GM12864 (cell line): ENCODE measurements around the gene STUB1.

Source experiments
- DNase-seq: peaks from one replicate; pipeline ENCODE4 v3.0.0-alpha.2; 2011; ENCODE audit warnings: low read depth
- H3K4me3 ChIP-seq: 2 replicates; pipeline ENCODE4 v1.5.1; 2011; ENCODE audit warnings: mild to moderate bottlenecking, low read depth, low read length, control low read depth
- CTCF ChIP-seq: IDR thresholded peaks from 2 replicates; pipeline ENCODE4 v1.5.1; 2011; ENCODE audit warnings: low read depth, mild to moderate bottlenecking, moderate library complexity, low read length, control low read depth, inconsistent platforms; ENCODE audit errors: missing control alignments

Gene STUB1

DNA sequence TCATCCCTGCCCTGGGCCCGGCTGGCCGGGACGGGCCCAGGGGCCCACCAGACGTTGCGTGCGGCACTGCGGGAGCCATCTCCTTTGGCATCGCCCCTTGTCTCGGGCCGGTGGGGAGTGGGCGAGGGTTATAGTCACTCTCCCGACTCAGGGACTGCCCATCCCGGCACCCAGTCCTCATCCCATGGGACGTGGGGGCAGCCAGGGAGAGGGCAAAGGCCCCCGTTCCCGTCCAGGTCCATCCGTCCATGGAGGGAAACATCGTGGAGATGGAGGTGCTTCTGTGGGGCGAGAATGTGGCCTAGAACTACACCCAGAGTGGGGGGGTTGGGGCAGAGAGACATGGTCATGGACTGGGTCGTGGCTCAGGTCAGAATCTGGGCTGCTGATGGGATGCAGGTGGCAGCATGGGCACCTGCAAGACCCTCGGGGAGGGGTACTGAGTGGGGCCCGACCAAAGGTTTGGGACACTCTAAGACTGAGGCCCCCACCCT is 33.5 kb upstream of the STUB1 start:
- TF ChIP-seq CTCF = no peak
- no peak overlapping the region for H3K4me3 ChIP-seq
- DNase-seq = no peak

- no peak for DNase-seq
- TF ChIP-seq CTCF = no peak
- H3K4me3 ChIP-seq = peak overlapping the region; percentile 86
Measured at GRCh38 chr16:647173-647902, 32.9 kb upstream of the STUB1 start.

DNA sequence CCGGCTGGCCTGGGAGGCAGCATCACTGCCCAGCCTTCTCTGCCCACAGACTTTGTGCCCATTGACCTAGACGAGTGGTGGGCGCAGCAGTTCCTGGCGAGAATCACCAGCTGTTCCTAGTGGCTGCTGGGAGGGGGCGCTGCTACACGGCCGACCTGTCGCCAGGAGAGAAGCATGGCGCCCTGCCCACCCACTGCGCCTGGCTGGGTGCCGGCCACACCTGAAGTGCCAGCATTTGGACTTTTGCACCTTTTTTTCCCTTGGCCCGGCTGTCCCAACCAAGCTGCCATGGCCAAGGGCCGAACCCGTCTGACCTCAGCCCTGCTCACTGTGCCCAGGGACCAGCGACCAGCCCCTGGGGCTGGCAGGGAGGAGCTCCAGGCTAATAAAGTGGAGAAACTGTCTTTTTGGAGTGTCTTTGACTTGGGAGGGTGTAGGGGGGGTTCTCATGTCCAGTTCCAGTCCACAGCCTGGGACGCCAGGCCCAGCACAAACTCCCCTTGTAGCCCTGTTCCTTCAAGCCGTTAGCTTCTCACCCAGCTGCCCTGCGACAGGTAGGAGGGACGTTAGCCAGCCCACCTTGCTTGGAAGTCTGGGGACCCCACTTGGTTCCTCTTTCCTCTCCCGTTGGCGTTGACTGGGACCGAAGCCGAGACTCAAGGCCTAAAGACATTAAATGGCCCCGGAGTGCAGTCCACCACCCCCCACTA is 32.0 kb upstream of the STUB1 start:
- peak overlapping the region; percentile 86 for H3K4me3 ChIP-seq
- peak; percentile 75 for TF ChIP-seq CTCF
- no peak for DNase-seq

DNA sequence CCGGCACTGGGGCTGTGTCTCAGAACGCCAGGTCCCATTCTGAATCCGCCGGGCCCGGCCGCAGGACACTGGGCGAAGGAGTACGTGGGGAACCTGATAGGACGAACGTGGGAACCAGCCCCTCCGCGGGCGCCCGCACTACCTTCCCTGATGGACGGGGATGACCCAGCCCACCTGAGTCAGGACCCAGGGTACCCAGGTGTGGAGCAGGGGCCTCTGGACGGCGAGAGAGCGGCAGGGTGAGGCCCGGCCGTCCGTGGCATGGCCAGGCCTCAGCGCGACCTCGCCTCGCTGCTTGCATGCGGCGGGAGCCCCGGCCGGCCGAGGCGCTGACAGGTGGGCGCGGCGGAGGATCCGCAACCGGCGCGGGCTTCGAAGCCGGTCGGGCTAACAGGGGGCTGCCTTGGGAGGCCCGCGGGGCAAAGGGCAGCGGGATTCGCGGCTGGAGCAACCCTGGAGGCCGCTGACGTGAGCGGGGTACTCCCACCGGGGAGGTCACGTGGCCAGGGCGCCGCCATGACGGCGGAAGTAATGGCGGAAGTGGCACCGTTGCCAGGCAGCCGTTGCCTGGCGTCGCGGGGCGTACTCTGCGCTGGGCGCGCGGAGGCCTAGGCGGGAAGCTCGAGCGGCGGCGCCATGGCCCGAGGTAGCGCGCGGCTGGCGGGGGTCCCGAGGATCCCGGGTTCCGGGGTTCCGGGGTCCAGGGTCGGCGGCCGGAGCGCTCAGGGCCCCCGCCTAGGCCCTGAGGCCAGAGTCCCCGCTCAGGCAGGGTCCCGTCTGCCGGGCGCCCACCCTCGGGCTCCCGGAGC is 31.2 kb upstream of the STUB1 start, which contains the start of gene WDR90:
Gene WDR90 (plus strand): TSS at position 585 of the 809 bp plus-strand sequence. CDS start 52 bp downstream, at position 637.
- peak within 1 kb of the TSS; percentile 86 for H3K4me3 ChIP-seq
- peak; percentile 69 for DNase-seq
- no peak for TF ChIP-seq CTCF

GRCh38 chr16:649631-650030 is 30.6 kb upstream of the STUB1 start:
- TF ChIP-seq CTCF = no peak
- no peak for DNase-seq
- peak overlapping the region; percentile 86 for H3K4me3 ChIP-seq

- no peak overlapping the region for H3K4me3 ChIP-seq
- no peak for TF ChIP-seq CTCF
- DNase-seq = no peak
Measured at GRCh38 chr16:651844-652243, 28.4 kb upstream of the STUB1 start.
